Femur (tissue), 1 donor: ENCODE data around the gene SLC37A2.
"Not testable (repeated sequence)": the region's sequence is repeated elsewhere in the genome, so short reads cannot be mapped to it uniquely, and the experiment has no call there.

Experiments
- DNase-seq: peaks from one replicate; pipeline ENCODE4 v3.0.0-alpha.2; 2017

Gene SLC37A2

GRCh38 chr11:125084761-125085231, 21.7 kb downstream of the SLC37A2 start:
- peak; percentile 14 for DNase-seq

- peak; percentile 11 for DNase-seq
These were observed 22.4 kb downstream of the SLC37A2 start for GRCh38 chr11:125085301-125086081.

- peak; percentile 13 for DNase-seq
These were observed 23.7 kb downstream of the SLC37A2 start for GRCh38 chr11:125086633-125087296.

GRCh38 chr11:125088123-125088522, 25.0 kb downstream of the SLC37A2 start:
- no peak for DNase-seq

GRCh38 chr11:125088576-125089455, 25.7 kb downstream of the SLC37A2 start:
- DNase-seq = no peak

- DNase-seq = peak; percentile 9
These were observed 26.4 kb downstream of the SLC37A2 start for GRCh38 chr11:125089481-125089880.

- not testable (repeated sequence) for DNase-seq
These were observed 27.0 kb downstream of the SLC37A2 start for GRCh38 chr11:125090151-125090550.

GRCh38 chr11:125090816-125091215, 27.7 kb downstream of the SLC37A2 start:
- peak; percentile 20 for DNase-seq

GRCh38 chr11:125091247-125091876, 28.3 kb downstream of the SLC37A2 start:
- peak; percentile 77 for DNase-seq

GRCh38 chr11:125091877-125092664, 29.0 kb downstream of the SLC37A2 start:
- peak; percentile 11 for DNase-seq

GRCh38 chr11:125092669-125093068, 29.6 kb downstream of the SLC37A2 start:
- DNase-seq = no peak

GRCh38 chr11:125093502-125093901, 30.4 kb downstream of the SLC37A2 start:
- DNase-seq = peak; percentile 11

GRCh38 chr11:125094731-125095130, 31.6 kb downstream of the SLC37A2 start:
- no peak for DNase-seq

GRCh38 chr11:125100136-125100535, 37.0 kb downstream of the SLC37A2 start:
- no peak for DNase-seq

- no peak for DNase-seq
These were observed 38.5 kb downstream of the SLC37A2 start for GRCh38 chr11:125101596-125101995.

- DNase-seq = no peak
These were observed 38.9 kb downstream of the SLC37A2 start for GRCh38 chr11:125102025-125102424.

- DNase-seq = no peak
These were observed 39.4 kb downstream of the SLC37A2 start for GRCh38 chr11:125102510-125102909.

GRCh38 chr11:125105926-125106325, 42.8 kb downstream of the SLC37A2 start:
- no peak for DNase-seq

- DNase-seq = no peak
These were observed 45.4 kb downstream of the SLC37A2 start for GRCh38 chr11:125108469-125108868.

- DNase-seq = no peak
These were observed 47.4 kb downstream of the SLC37A2 start for GRCh38 chr11:125110506-125110905.

GRCh38 chr11:125111001-125111342, 47.9 kb downstream of the SLC37A2 start:
- DNase-seq = no peak
